ENCODE data around the gene NCAM2.

Gene NCAM2

DNA sequence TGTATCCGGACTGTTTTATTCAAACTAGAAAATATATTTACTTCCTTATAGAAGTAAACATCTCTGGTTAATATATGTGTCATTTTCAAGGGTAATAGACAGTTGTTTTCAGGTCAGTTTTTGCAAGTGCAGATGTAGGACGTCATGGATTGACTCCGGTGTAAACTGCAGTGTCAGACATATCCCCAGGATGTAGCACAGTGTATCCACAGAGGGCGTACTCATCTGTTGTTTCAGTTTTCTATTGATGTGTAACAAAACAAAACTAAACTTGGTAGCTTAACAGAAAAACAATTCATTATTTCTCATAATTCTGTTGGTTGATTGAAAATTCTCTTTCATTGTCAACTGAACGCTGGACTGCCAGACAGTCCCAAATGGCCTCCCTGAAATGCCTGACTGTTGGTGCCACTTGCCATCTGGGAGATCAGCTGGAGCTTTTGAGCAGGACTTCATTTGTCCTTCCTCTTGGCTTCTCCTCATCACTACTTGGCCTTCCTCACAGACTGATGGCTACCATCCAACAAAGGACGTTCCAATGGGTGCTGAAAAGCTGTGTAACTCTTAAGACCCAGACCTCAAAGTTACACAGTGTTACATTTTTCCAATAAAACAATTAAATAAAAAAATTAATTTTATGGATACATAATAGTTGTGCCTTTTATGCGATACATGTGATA is 181.6 kb downstream of the NCAM2 start:
- no peak for DNase-seq

DNA sequence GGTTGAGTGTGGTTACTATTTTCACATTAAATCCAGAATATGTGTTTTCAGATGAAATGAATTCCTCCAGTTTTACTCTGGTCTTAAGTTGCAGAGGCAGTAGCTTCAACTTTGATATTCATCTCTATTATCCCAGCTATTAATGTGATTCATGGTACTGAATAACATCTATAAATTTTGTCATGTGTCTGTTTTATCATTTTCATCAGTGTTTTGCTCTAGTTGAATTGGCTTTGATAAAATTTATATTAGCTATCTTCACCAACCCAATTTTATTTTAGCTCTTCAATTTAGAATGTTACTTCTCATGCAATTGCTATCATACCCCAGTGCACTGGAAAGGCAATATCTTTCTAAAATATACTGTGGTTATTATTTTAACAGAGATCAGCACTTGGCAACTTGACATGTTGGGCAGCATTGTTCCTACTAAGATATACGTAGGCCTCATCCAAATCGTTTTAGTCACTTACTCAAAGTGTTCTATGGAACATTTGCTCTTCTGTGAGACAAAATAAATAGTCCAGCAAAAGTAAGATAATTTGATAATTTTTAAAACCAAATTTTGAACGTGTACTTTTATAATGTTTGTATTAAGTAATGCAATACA is 184.3 kb downstream of the NCAM2 start:
- no peak for DNase-seq

DNA sequence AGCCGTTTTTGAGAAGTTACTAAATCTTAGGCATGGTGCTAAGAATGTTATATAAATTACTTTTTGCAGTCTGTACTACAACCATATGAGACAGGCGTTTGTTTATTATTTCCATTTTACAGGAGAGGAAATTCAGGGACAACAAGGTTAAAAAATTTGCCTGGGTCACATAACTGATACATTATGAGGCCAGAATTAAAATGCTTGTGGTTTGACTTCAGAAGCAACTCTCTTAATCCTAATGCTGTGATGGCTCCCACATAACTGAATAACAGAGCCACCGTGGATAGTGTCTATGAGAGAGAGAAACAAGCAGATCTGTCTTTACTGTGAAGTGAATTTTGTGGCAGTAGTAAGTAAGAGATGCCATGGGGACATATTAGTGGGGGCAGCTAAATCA is 184.9 kb downstream of the NCAM2 start:
- DNase-seq = no peak

DNA sequence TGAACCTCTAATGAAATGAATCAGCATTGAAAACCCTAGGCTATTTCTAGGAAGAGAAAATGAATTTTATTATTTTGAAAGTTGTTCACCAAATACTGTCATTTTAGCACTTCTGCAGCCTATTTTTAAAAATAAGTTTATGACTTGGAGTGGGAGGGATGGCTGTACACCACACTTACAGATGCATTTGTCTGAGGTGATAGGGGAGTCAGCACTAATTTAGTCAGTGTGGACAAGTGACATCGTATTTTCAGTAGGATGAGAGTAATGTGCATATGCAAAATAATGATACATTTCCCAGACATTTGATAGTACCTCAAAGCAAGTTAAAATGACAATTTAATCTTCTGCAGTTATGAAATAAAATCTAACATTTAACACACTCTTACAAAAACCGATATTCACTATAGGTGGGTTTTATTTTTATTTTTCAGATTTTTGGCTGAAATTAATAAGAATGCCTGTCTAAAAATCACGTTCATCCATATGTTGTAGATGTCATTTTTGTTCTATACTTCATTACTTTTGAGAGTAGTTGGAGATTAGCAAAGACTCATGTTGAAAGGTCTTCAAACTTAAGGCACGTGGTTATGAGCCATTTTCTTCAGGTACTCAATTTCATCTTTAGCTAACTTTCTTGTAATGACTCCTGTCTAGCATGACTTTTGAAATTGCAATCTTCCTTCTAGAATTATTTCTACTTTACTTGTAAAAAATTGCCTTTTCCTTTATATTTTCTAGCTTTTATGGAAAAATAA is 186.7 kb downstream of the NCAM2 start:
- DNase-seq = no peak

DNA sequence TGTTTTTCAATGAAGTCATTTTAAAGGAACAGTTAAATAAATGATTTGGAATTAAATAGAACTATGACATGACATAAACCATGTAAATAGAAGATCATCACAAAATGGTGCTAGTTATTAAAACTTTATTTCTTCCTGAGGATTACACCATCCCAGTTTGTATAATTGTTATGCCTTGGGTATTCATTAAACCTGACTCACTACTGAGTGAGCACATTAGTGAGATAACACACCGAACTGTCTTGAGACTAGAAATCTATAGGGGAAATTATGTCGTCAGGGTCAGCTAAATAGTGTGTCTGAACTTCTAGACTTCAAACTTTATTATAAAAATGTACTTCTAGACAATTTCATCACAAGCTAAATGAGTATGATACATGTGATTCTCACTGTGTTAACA is 189.4 kb downstream of the NCAM2 start:
- no peak for DNase-seq

DNA sequence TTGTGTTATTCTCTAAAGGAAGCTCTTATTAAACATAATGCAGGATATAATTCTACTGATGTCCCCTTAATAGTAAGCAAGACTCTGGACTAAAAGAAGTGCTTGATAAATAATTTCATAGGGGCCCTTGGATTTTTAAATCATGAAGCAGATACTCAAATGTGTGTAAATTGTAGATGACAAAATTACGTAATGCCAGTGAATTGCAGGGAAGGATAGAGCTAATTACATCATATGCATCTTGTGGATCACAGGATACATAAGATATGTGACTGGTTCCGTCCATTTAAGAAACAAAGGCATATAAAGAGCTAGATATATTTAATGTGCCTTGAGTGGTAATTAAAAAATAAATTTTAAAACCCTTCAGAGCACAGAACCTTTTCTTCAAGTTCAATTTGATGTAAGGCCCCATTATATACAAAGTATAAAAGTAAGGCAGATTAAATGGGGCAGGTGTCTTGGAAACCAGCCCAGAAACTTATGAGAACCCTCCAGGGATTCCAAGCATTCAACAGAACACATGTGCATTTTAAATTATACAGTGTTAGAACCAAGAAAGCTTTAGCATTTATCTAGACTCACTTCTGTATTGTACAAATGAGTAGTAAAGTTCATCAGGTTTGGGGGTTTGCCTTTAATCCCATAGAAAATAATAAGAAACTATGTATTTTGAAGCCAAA is 190.4 kb downstream of the NCAM2 start:
- DNase-seq = no peak

DNA sequence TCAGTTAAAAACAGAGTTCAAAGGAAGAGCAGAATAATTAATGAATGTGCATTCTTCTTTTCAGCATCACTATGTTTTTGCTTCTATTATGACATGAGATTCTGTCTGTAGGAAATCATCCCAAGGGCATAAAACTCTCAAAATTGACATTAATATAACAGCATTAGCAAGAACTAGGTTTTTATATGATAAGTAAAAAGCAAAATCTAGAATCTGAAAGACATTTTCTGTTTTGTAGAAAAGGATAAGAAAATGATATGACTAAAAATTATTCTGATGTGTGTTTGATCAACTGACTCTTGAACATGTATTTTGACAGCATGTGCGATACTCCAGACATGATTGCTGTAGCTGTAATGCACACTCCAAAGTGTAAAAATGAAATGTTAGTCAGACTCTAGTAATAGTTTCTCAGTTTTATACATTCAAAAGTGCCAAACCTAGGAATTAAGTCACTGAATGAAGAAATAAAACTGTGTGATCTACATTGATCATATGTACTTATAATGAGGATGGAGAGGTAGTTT is 197.3 kb downstream of the NCAM2 start:
- DNase-seq = no peak

DNA sequence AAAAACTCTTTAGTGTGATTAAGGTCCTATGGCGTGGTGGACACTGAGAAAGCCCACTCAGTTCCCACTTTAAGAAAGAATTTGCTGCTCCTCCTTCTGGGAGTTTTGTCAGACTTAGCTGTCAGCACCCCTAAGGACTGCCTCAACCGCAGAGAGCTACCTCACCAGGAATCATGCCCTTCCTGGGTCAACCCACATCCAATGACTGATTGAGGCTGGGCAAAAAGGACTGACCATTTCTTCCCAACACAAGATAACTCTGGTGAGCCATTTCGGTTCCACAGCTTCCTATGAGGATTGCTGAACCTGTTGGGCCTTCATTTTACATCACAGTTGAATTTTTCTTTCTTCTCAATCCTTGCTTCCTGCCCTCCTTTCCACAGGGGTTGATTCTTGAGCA is 197.9 kb downstream of the NCAM2 start:
- DNase-seq = no peak

DNA sequence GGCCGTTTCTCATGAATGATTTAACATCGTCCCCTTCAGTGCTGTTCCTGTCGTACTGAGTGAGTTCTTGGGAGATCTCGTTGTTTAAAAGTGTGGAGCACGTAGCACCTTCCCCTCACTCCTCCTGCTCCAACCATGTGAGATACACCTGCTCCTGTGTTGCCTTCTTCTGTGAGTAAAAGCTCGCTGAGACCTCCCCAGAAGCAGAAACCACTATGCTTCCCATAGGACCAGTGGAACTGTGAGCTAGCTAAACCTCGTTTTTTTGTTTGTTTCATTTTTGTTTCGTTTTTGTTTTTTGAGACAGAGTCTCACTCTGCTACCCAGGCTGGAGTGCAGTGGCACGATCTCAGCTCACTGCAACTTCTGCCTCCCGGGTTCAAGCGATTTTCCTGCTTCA is 198.6 kb downstream of the NCAM2 start:
- DNase-seq = no peak

DNA sequence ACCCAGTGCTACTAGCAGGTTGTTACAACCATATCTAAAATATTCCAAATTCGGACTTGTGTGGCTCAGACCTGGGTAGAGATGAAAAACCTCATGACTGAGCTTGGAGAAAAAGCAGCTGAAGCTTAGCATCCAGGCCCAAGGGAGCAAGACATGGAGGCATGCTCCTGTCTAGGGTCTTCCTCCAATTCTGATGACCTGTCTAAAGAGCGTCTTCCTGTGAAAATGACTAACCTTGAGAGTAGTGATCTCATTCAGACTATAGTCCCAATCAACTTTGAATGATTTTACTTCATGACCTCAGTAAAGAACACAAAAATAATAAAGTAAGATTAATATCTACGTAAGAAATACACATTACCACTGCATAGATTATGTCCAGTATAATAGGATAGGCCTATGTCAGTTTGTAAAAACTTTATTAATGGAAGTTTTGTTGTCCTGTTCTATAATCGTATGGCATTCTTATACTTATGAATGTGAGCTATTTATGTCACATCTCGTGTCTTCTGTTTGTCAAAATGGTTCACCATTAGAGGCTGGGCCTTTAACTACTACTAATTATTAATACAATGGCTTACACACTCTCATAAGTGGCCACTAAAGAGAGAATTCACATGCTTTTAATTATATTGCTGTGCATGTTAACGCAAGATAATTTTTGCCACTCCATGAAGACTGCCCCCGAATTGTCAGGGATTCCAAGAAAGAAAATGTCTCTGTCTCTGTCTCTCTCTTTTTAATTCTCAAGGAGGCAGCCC is 201.3 kb downstream of the NCAM2 start:
- DNase-seq = no peak

DNA sequence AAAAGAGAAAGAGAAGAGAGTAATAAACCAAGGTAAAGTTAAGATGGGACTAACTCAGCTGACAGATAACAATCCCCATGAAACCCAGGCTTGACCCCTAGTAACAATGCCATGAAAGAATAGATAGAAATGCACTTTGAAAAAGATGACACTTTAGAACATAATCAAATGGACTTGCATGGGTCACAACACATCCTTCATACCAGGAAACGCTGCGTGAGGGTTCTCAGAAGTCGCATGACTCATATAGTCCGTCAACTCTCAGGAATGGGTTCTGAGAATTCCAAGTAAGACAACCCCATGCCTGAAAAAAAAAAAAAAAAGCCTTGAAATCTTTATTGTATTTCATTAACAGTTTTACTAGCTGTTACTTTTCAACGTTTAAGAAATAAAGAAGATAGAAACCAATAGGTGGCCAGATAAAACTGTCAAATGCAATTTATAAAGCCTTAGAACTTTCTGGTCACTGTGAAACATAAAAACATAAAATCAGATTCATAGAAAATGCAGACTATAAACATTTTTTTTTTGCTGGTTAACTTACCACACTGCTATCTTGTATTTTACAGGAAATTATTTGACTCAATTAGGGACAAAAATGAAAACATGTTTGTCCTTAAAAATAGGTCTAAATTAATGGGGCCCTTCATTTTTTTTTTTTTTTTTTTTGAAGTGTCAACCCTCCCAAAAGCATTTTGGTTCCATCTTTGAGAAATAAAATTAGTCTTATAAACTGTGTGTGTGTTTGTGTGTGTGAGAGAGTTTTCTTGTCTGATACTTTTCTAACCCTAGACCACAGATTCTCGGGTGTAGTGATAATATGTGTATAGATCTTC is 202.1 kb downstream of the NCAM2 start:
- DNase-seq = no peak

DNA sequence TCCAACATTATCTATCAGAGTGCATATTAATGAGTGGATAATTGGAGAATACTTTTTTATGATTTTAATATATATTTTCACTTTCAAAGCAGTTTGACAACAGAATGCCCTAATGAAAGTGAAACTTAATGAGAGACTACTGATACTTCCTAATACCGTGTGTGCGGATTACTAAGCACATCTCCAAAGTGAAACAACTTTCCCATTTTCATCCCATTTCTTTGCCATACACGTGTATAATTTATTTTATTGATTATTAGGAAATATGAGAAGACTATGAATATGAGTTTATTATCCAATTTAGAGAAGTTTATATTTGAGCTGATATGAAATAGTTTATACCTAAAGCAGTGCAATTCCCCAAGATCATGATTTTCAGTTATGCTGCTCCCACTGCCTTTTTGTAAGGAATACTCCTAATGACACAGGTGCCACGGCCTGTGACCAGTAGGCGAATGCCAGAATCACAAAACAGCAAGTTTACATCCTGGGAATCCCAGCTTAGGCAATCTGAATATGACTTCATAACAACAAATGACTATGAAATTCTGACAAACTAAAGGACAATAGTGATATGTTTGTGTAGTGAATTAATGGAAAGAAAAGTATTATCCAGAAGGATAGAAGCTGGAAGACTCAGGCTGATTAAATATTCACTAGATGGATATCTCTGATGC is 202.9 kb downstream of the NCAM2 start:
- DNase-seq = no peak

DNA sequence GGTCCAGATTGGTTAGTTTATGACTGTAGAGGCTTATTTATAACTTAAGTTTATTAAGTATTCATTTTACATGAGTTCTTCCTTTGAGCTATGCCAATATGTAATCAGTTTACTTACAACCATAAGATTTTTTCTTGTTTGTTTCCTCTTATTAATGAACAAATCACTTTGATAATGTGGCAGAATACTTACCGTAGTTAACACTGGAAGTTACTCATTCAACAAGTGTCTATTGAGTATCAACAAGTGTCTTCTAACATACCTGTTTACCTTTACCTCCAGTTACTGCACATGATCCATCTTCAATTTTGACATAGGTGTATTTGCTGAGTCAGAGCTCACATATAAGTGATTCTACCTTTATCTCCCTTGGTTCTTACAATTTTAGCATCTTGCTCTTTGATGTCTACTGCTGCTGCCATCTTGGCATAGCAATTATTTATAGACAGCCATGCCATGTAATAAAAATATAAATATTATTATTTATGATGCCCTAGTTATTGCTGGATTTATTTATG is 205.7 kb downstream of the NCAM2 start:
- DNase-seq = no peak

DNA sequence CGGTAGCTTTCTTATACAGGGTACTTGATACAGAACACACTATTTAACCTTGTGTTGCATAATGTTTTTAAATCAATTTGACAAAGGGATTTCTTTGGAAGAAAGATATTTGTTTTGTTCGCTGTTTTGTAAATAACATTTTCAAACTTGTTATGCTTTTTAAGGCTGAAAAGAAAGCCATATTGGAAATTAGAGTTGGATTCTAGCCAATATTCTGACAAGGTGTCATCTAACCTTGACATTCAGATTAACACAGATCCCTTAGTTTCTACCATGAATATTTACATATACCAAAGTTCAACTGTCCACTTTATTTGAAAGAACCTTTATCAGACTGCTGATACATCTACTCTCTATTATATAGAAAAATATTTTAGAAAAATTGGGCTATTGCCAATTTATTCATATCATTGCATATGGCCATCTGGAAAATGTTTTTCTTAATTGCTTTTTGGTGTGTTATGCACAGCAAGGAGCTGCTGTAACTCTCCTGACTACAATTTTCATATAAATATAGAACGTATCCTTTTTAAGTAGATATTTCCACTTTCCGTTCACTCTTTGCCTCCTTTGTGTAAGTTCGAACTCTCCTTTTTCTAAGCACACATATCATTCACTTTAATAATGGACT is 206.3 kb downstream of the NCAM2 start:
- no peak for DNase-seq

DNA sequence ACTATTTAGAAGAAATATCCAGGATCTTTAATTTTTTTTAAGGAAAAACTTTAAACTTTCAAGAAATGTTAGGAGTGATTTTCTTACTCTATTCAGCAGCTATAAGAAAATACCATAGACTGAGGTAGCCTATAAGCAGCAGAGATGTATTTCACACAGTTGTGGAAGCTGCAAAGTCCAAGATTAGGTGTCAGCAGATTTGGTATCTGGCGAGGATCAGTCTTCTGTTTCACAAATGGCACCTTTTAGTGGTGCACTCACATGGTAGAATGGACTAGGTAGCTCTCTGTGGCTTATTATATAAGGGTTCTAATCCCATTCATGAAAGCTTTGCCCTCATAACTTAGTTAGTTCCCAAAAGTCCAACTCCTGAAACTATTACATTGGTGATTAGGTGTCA is 207.4 kb downstream of the NCAM2 start:
- no peak for DNase-seq

DNA sequence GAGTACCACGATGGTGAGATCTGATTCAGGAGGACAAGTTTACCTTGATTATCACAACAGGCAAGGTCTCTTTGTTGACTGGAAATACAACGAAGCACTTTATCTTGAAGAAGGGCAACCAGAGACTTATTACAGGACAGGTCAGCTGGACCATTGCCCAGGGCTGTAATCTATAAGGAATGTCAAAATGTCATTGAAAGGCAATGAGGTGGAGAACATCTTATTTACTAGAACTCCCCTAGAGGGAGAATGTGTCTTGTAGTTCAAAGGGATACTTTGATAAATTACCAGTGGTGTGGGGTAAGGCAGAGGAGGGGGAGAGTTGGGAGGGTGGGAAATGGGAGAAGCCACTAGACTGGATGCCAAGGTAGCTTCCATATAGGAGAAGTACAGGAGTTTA is 212.3 kb downstream of the NCAM2 start:
- DNase-seq = no peak

DNA sequence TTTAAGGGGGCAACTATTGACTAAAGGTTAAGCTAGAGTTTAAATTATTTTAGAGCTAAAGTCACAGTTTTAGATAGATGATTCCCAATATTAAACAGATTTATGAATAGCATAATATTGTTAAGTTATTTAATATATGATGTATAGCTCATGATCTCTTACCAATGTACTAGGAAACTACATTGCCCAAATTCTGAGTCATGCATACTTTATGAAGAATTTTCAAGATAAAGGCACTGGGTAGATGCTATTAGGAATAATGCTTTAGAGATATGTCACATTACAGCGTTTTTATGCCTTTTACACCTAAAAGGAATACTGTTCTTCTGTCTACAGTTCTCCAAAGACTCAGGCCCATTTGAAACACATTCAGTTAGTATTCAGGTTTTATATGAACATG is 215.1 kb downstream of the NCAM2 start:
- DNase-seq = no peak

DNA sequence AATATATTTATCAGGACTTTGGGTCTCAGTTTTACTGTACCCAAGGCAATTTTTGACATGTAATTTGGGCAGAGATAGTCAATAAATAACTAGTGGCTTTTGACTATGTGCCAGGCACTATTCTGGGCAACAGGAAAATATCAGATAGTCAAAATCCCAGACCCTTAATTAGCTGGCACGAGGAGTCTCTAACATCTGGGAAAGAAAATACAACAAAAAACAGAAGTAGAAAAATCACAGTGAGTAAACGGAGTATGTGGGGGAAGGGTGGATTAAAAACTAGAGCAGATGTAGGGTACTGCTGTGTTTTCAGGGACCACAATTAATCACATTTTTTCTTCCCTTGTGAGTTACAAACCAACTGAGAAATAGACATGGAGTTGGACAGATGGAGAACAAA is 217.8 kb downstream of the NCAM2 start:
- DNase-seq = no peak

DNA sequence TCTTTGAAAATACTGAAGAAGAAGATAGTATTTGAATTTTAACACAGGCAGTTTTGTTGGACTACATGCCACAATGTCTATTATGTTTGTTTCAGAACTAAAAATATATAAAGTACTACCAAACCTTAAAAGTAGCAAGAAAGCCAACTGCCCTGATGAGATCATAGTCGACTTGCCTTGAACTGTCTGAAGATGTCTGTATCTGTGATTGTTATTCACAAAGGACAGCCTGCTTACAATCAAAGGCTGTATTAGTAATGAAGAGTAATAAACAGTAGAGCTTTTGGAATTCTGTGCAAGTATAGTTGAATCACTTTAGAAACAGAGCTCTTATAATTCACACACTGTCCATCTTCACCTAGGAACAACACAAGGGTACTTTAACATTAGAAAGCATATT is 228.3 kb downstream of the NCAM2 start:
- no peak for DNase-seq

DNA sequence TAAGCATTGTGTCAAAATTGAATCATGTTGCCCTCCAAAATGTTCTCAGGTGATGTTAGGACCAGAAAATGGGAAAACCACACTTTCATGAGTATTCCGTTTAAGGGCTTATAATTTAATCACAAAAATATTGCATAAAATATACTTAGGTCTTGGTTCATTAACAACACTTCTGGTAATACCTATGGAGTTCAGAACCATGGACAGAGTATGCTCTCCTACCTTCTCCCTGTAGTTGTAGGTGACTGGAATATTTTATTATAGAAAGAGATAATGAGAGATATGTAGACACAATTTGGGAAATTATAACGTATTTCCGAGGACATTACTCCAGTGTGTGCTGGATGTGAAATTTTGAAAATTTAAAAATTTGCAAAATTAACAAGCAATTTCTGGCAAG is 232.5 kb downstream of the NCAM2 start:
- no peak for DNase-seq
